Body of pancreas (tissue), 4 donors: ENCODE results near the gene NRN1L.

ENCODE experiments used
- CTCF ChIP-seq, 7 experiments: fragments of 450-650 bp in 4 of 7; fragments of 200-600 bp in 3 of 7; sonication (generic) in 3 of 7; IDR thresholded peaks; one replicate each; pipeline ENCODE4 v1.5.1; 2016 to 2019; ENCODE audit warnings: antibody characterized with exemption in 7 of 7
- POLR2A ChIP-seq, 3 donors: fragments of 450-650 bp; IDR thresholded peaks; one replicate each; pipeline ENCODE4 v1.6.1; 2016; ENCODE audit warnings: antibody characterized with exemption in 3 of 3, mild to moderate bottlenecking in 2 of 3

GRCh38 chr16:67869653-67870052, 15.0 kb upstream of the NRN1L start:
- TF ChIP-seq CTCF (IDR thresholded peaks at IDR 0.05) (no peak), POLR2A (IDR thresholded peaks at IDR 0.05) (no peak)
